DMS79 (cell line): ENCODE data around the gene ALG13.
"Not testable (repeated sequence)": the region's sequence is repeated elsewhere in the genome, so short reads cannot be mapped to it uniquely, and the experiment has no call there.

Source experiments
- DNase-seq: peaks from one replicate; lab custom pipeline; 2025; lab: John Stamatoyannopoulos, UW

Gene ALG13

GRCh38 chrX:111759686-111760085 is 78.7 kb downstream of the ALG13 start:
- DNase-seq: no peak

- no peak for DNase-seq
Observed at GRCh38 chrX:111761578-111762135, 80.7 kb downstream of the ALG13 start.

GRCh38 chrX:111778591-111778990 is 97.6 kb downstream of the ALG13 start:
- no peak for DNase-seq

GRCh38 chrX:111779582-111779981 is 98.6 kb downstream of the ALG13 start:
- DNase-seq: no peak

- no peak for DNase-seq
Observed at GRCh38 chrX:111784667-111785066, 103.7 kb downstream of the ALG13 start.

GRCh38 chrX:111790054-111790453 is 109.1 kb downstream of the ALG13 start:
- not testable (repeated sequence) for DNase-seq
